DLD1 (cell line): ENCODE data around the gene ZNF618.

Experiments
- in situ Hi-C: cut with HindIII; loops from 2 replicates; pipeline ENCODE4 v1.10.0; 2017; ENCODE audit warnings: low sequenced_read_pairs

The ZNF618 gene

DNA sequence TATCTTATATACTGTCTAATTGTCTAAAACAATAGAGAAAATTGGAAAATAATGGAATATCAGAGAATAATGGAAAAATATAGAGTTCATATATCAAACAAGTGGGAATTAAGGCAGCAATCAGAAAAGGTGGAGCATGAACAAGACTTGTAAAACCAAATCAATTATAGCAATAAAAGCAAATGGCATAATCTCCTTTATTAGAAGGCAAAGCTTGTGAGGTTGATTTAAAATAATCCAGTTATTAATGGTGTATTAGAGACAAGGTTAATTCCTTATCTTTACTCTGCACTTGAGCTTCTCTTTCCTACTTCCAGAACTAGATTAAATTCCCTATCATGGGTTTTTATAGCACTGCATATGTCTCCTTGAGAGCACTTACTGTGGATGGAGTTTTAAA lies 137.9 kb downstream of the ZNF618 start:
- in situ Hi-C loops = no loop called here

DNA sequence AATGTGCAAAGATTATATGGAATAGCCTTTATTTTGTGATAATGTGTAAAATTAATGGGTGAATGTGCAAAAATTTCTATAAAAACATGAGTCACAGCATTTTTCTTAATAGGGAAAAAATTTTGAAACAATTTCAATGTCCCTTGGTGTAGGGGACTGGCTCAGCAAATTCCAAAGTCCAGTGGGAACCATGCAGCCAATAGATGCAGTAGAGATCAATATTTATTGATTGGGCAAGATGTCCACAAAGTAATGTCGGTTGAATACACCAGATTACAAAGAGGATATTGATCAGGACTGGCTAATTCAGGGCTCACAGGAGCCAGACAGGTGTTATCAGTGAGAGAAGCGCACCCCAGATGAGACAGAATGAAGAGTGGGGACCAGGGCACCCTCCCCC lies 139.5 kb downstream of the ZNF618 start:
- in situ Hi-C loops = no loop called here

DNA sequence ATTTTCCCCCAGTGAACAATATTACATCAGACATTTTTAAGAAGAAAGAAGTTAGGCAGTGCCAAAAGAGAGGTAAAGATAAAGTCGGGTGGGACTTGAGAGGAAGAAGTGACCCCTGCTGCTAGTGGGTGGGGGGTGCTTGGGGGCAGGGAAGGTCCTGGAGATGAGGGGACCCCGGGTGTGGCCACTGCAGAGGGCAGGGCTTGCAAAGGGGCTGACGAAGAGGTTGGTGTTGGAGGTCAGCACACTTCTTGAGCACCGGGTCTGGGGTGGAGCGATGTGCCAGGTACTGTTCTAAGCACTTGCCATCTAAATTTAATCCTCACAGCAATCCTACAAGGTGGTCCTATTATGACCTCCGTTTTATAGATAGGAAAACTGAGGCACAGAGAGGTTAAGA lies 140.0 kb downstream of the ZNF618 start:
- in situ Hi-C loops = no loop called here

DNA sequence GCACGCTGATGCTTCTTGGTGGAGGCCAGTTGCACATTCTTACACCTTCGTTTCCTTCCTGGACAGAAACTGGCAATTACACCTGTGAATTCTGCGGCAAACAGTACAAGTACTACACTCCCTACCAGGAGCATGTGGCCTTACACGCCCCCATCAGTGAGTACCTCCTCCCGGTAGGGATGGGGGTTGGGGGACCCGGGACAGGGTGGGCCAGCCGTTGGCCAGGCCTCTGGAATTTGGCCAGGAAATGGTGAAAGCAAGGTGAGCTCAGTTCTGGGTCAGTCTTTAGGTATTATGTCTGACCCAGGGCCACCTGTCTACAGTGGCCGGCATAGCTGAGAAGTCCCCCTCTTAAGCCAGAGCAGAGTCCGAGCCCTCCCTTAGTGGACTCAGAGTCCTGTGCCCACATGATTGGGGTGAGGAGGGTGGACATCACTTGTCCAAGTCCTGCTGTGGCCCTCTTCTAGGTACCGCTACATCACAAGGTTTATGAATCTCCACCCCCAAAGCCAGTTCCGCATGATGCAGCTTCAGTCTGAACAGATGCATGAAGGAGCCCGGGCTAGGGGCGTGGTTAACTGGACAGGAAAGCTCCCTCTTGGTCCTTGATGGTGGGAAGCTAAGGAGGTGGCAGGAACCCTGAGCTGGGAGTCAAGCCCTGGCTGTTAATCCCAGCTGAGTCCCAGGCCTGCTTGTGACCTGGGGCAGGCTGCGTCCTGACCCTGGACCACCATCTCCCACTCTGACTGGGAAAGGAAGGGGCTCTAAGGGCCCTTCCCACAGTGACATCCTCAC lies 140.7 kb downstream of the ZNF618 start:
- in situ Hi-C loops = no loop called here

DNA sequence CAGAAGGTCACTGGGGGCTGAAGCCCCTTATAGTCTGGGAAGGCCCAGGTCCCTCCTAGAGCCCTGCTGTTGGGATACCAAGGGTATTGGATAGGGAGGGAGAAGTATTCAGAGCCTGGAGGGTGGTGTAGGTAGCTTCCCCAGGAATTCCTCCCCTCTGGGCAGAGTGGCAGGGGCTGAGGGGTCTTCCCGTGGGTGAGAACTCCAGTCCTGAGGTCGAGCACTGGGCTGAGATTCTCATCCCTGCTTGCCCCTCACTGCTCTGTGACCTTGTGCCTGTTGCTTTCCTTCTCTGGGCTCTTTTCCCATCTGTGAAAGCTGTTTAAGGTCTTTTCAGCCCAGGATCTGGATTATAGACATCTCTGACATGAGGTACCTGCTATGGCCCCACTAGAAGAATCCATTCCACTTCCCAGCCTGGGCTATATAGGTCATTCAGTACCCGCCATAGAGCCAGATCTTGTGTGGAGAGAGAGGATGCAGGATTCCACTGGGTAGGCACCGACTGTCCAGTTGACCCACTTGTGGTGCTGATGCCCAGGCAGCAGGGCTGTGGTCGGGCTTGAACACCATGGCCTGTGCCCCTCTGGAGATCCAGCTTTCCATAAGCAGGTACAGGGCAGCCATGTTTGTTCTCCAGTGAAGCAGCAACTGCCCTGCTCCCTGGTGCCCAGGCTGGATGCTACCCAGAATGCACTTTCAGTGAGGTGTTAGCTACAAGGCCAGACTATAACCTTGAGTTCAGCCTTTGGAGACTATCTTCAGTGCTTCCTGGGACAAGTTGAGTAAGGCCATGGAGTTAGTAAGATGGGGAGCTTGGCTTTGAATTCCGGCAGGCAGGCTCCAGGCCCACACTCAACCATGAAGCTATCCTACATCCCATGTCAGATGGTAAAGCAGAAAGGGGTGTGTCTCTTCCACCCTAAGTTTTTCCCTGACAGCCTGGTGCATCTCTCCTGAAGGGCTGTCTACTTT lies 141.9 kb downstream of the ZNF618 start:
- in situ Hi-C loops = no loop called here

DNA sequence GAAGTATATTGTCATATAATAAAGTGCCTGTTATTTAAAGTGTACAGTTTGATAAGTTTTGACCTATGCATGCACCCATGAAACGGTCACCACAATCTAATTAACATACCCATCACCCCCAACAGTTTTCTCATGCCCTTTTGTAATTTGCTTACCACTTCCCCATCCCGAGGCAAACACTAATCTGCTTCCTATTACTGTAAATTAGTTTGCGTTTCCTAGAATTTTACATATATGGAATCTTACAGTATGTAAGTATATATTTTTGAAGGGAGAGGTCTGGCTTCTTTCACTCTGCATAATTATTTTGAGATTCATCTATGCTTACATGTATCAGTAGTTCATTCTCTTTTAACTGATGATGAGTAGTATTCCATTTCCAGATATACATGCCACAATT lies 145.5 kb downstream of the ZNF618 start:
- in situ Hi-C loops = no loop called here

DNA sequence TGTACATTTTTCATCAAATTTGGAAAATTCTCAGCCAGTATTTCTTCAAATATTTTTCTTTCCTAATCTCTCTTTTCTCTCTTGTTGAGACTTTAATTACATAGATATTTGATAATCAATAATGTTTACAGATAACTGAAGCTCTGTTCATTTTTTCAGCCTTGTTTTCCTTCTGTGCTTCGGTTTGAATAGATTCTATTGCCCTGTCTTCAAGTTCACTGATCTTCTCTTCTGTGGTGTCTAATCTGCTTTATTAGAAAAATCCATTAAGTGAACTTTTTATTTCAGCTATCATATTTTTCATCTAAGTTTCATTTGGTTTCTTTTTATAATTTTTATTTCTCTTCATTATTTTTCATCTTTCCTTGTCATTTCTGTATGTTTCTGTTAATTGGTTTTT lies 147.9 kb downstream of the ZNF618 start:
- in situ Hi-C loops = no loop called here

DNA sequence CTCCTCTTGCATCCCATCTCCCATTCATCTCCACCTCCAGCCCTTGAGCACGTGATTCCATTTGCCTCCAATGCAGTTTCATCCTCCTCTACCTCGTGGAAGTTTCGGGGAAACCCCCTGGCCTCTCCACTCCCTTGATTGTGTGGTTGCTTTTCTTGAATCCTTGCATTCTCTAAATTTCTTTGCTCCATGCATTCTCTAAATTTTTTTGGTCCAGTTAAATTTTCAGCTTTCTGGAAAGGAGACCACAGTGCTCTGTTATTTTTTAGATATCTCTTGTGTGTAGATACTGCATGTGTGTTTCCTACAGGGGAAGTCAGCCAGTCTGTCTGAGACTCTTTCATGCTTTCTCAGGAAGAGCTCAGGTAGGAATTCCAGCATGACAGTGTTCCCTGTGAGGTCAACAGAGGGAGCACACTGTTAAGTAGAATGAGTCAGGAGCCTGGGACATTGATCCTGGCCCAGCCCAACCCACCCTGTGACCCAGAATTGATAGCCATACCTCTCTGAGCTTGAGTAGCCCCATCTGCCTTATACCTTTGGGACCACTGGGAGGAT lies 149.2 kb downstream of the ZNF618 start:
- in situ Hi-C loops = no loop called here

DNA sequence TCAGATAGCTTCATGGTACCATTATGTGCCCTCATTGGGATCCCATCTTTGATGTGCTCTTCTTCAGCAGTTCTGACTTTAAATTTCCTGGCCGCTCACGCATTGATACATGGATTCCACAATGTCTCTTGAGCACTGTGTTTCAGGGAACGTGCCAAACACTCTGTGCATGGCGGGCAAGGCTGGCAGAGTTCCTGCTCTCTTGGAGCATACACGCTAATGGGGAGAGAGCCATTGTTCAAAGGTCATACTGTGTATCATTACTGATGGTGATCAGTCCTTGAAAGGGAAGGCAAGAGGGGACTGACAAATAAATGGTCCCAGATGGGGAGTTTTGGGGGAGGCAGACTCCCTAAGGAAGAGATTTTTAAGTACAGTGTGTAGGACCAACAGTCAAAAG lies 149.7 kb downstream of the ZNF618 start:
- in situ Hi-C loops = no loop called here

DNA sequence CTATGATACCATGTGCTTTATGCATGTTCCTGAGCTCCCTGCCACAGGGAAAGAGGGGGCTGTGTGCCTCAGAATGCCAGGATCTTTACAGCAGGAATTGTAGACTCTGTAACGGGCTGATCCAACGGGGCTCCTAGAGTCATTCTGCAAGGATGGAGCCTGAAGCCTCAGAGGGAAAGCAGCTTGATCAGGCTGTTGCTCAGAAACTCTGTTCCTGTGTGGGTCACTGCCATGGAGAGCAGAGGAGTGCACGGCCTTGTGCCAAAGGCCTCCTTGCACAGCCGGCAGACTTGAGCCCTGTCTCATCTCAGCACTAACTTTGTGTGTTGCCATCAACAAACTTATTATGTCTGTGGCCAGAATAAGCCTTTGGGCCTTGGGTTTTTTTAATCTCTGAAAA lies 150.2 kb downstream of the ZNF618 start:
- in situ Hi-C loops = no loop called here

DNA sequence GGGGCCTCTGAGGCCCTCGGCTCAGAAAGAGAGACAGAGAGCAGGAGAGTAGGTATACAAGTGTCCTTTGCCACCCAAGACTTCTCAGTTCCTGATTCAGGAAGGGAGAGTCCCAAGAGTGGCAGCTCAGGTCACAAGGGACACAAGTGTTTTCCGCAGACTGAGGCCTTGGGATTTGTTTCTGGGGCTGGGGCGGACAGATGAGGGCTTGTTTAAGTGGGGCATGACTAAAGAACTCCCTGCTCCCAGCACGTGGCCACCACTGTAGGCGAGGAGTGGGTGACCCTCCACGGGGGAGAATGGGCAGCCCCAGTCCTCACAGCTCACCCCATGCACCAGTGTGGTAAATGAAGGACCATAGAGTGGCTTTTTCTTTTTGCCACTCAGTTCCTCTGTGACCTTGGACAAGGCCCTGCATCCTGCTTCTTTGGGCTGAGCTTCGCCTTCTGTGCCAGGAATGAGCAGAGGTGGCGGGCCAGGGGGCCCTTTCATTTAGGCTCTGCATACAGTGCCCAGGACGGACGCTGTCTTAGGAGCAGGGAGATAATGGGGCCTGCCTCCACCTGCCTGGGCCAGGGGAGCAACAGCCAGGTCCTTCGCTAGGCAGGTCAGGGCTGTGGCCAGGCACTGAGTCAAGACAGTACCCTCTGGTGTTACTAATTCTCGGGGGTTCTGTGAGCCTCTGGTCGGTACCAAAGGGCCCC lies 151.2 kb downstream of the ZNF618 start:
- in situ Hi-C loops = no loop called here

DNA sequence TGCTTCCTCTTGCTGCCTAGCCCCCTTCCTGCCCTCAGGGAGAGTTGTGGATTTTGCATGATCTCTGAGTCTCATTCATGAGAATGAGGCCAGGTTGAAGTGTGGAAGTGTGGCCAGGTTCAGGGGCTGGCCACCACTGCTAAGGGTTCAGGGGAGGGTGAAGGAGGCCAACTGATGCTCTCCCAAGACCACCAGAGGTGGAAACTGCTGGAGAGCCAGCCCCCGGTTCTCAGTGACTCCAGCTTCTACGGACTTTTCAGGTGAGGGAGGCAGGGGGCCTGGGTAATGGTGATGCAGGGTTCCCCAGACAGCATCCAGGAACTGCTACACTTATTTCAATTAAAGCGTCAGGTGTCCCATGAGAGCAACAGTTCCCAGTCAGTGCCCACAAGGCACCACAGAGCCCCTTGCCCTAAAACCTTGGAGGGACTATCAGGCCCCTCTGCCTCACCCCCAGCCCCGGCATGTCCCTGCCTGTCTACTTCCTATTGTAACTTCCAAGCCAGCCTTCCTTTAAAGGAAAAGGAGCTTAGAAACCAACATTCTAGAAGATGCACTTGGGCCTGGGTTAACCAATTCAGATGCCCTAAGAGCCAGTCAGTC lies 151.9 kb downstream of the ZNF618 start:
- in situ Hi-C loops = no loop called here

DNA sequence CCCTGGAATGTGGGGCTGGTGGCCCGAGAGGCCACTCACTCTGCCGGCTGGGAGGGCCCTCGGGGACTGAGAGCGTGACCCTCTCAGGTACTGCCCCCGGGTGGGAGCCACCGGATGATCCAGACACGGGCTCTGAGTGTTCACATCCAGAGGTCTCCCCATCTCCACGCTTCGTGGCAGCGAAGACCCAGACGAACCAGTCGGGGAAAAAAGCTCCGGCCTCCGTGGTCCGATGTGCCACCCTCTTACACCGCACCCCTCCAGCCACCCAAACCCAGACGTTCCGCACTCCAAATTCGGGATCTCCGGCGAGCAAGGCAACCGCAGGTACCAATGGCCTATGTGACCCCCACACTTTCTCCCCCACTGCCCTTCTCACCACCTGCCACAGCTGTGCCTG lies 152.5 kb downstream of the ZNF618 start:
- in situ Hi-C loops = no loop called here

DNA sequence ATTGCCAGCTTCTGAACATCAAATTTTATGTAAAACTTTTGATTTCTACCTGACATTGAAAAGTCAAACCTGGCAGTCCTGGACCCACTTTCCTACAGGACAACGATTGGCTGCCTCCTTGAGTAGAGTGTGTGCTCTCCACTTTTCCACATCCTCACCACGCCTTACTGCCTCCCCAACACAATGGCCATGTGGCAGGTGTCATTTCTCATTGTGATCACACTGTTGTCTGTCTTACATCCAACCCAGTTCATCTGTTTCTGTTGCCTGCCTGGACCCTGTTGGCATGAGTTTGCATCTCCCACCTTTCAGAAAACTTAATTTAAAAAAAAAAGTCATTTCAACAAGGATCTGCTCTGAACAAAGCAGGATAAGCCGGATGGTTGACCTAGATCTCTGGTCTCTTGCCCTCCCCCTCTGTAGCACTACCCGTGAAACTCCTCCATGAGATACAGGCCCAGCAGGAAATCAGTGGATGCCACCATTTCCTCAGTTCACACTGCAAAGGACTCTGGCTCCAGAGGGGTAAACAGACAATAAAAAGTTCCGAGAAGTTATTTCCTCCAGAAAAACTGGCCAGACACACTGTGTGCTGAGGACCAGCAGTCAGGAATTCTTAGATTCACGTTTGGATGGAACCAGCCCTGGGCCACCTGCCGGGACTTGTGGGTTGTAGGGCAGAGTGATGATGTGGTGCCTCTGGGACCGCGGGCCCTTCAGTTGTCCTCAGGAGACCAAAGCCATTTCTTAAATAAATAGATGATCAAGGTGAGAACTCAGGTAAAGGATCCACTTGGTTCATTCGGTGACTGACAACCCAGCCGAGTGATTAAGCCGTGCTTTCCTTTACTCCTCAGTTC lies 153.4 kb downstream of the ZNF618 start:
- in situ Hi-C loops = no loop called here

DNA sequence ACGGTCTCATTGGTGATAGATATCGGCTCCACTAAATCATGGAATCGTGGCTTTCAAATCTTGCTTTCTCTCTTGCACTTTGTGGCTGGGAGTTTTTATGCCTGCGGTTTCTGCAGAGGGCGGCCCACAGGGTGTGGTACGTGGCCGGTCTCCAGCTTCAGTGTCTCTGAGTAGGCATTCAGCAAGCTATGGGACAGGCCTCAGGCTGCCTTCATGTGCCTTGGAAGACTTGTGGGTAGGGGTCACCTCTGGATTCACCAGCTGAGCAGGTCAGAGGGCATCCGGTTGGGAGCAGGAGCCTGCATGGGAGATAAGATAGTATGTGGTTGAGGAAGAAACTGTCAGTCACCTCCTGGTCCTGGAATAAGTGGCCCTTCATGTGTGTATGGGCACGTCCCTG lies 154.3 kb downstream of the ZNF618 start:
- in situ Hi-C loops = no loop called here

DNA sequence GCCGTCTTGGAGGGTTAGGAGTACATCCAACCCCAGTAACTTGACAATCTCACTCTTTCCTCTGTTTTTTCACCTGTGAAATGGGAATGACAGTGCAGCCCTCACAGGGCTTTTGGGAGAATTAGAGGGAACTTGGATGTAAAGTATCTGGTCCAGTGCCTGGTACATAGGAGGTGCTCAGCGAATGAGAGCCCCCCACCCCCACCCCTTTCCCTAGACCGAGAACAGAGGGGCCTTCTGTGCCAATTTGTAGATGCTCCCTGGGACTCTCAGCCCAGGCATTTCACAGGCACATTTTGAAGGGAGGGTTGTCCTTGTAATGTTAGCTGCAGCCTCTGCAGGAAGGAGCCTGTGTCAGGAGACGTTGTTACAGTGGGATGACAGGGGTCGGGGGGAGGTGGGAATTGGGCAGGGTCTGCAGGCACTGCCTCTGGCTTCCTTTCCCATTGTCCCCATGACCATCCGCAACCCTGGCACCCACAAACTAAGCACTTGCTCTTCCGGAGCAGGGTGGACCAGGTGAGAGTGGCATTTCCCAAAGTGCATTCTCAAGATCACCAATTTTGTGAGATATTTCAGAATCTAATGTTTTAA lies 155.0 kb downstream of the ZNF618 start:
- in situ Hi-C loops = no loop called here

DNA sequence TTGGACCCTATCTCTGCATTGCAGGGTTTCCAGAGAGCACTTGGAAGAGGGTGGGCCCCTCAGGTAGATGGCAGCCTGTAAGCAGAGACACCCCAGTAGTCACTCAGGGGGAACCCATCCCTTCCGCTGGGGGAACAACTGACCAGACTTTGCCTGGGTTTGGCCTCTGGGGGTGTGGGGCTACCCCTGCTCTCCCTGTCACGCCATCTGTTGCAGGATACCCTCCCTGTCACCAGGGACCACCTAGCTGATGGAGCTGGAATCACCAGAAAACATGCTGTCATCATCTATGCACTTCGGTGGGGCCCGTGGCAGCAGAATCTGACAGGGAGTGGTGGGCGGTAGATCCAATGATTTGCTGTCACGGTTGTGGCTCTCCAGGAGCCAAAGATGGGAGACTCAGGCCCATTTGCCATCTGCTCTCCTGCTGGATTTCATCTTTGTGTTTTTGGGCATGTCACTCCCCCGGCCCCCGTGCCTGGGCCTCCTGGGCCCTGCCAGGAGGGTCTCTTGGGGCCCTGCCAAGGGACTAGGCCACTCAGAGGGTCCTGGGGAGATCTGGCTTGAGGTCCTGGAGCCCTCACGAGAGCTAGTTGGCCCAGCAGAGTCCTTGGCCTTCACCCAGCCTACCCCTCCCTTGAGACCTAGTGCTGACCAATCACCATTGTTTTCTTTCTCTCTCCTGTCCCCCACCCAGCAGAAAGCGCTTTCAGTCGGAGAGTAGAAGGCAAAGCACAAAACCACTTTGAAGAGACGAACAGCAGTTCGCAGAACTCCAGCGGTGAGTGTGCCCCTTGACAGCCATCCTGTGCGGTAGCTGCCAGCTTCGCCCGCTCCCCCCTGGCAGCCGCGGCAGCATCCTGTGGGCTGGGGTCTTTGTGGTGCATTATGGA lies 156.1 kb downstream of the ZNF618 start:
- in situ Hi-C loops = no loop called here

DNA sequence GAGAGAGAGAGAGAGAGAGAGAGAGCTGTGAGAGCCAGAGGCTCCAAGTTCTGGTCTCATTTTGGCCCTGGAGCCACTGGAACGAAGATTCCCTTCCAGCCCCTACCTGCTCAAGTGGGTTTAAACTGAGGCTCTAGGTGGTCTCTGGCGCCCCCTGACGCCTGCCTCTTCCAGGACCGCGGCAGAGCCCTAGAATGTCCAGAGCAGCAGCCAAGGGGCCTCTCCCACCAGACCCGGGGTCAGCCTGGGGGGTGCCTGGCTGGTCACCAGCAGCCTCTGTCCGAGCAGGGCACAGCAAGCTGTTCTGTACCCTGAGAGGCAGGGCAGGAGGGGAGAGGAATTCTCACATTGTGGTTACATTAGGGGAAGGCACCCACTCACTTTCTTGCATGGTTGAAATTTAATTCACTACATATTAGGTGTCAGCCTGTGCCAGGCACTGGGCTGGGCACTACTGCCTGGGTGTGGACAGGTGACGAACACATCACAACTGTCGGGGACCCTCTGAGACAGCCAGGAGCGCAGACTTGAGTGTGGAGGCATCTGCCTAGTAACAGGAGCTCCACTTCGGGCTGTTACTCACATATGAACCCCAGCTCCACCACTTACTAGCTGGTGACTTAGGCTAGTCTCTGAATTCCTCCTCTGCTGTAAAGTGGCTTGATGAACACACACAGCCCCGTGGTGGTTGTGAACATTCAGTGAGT lies 157.4 kb downstream of the ZNF618 start:
- in situ Hi-C loops = no loop called here
